Stomach (tissue), 4 donors: ENCODE results near the gene MYH16.

ENCODE experiments used
- CTCF ChIP-seq, 7 experiments: fragments of 450-650 bp in 4 of 7; fragments of 200-600 bp in 3 of 7; sonication (generic) in 3 of 7; IDR thresholded peaks; one replicate each; pipeline ENCODE4 v1.5.1; 2016 to 2019; ENCODE audit warnings: antibody characterized with exemption in 7 of 7, control low read depth in 2 of 7, mild to moderate bottlenecking in 1 of 7
- POLR2A ChIP-seq, 4 donors: fragments of 450-650 bp; IDR thresholded peaks; one replicate each; pipeline ENCODE4 v1.6.1; 2016; ENCODE audit warnings: antibody characterized with exemption in 4 of 4, control low read depth in 2 of 4, mild to moderate bottlenecking in 1 of 4, moderate library complexity in 1 of 4

GRCh38 chr7:99254390-99254789 lies 18.2 kb upstream of the MYH16 start:
- TF ChIP-seq POLR2A (IDR thresholded peaks at IDR 0.05) = no peak
- no peak for TF ChIP-seq CTCF (IDR thresholded peaks at IDR 0.05)
